ENCODE data around the gene RPUSD4.
"Not testable (repeated sequence)": the region's sequence is repeated elsewhere in the genome, so short reads cannot be mapped to it uniquely, and the experiment has no call there.

Gene RPUSD4, protein sequence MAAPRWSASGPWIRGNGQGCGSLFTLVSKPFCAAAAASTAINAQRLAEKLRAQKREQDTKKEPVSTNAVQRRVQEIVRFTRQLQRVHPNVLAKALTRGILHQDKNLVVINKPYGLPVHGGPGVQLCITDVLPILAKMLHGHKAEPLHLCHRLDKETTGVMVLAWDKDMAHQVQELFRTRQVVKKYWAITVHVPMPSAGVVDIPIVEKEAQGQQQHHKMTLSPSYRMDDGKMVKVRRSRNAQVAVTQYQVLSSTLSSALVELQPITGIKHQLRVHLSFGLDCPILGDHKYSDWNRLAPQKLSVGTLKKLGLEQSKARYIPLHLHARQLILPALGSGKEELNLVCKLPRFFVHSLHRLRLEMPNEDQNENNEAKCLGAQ

DNA sequence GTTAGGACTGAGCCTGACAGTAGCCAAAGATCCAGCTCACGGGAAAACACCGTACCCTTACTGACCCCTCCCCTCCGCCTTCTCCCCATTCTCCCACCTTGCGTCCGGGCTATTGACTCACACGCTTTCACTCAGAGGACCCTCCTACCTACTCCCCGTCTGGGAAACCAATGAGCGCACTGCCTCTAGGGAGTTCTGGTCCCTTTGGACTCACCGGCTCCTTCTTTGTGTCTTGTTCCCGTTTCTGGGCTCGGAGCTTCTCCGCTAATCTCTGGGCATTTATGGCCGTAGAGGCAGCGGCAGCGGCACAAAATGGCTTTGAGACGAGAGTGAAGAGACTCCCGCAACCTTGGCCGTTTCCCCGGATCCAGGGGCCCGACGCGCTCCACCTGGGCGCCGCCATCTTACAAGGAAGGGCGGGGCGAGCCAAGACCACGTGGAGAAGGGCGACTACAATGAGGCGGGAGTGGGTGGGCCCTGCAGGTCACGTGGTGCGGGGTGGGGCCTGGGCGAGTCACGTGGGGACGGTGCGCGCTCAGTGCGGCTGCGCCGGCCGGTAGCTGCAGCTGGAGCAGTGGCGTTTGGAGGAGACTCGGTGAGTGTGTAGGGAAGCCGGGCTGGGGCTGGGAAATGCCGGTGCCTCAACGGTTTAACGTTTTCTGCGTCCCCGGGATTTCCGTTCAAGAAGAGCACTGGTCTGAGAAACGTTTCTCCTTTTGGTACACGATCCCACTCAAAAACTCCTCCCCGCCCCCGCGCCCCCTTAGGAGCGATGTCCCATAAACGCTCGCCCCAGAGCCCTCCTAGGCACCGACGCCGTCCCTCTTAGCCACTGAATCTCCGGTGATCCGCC is at the start of gene RPUSD4, which contains the start of gene FAM118B:
Gene RPUSD4 (minus strand): TSS at position 415 of the 853 bp plus-strand sequence. CDS start 12 bp downstream, at position 403.
Gene FAM118B (plus strand): TSS at position 547 of the 853 bp plus-strand sequence. CDS start 23,220 bp downstream, outside the sequence.
- DNase-seq (ENCODE audit: low read depth): peak; percentile 99
- TF ChIP-seq, protein P1, sequence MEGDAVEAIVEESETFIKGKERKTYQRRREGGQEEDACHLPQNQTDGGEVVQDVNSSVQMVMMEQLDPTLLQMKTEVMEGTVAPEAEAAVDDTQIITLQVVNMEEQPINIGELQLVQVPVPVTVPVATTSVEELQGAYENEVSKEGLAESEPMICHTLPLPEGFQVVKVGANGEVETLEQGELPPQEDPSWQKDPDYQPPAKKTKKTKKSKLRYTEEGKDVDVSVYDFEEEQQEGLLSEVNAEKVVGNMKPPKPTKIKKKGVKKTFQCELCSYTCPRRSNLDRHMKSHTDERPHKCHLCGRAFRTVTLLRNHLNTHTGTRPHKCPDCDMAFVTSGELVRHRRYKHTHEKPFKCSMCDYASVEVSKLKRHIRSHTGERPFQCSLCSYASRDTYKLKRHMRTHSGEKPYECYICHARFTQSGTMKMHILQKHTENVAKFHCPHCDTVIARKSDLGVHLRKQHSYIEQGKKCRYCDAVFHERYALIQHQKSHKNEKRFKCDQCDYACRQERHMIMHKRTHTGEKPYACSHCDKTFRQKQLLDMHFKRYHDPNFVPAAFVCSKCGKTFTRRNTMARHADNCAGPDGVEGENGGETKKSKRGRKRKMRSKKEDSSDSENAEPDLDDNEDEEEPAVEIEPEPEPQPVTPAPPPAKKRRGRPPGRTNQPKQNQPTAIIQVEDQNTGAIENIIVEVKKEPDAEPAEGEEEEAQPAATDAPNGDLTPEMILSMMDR (IDR thresholded peaks at IDR 0.05; ENCODE audit: insufficient read depth, low read depth, low read length, missing control alignments): no peak
- peak within 1 kb of the TSS; percentile 89 for H3K4me3 ChIP-seq (ENCODE audit: low read length)

DNA sequence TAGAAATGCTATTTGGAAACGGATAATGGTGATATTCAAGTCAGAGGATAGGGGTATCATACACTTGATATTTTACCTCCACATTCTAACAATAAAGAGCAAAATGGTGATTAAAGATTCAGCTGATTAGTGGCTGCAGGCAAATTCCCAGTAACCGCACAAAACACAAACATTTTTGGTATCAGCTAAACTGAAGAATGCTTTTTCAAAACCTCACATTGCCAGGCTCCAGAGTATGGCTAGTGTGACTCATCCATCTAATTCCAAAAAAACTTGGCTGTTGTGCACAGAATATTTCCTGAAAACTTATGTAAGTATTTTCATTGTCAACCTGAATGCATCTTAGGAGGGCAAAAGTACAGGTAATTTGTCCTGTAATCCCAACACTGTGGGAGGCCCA is 46.3 kb upstream of the RPUSD4 start:
- no peak for DNase-seq (ENCODE audit: low read depth)
- TF ChIP-seq, protein P1 (IDR thresholded peaks at IDR 0.05; ENCODE audit: insufficient read depth, low read depth, low read length, missing control alignments): no peak
- H3K4me3 ChIP-seq (ENCODE audit: low read length): no peak overlapping the region

DNA sequence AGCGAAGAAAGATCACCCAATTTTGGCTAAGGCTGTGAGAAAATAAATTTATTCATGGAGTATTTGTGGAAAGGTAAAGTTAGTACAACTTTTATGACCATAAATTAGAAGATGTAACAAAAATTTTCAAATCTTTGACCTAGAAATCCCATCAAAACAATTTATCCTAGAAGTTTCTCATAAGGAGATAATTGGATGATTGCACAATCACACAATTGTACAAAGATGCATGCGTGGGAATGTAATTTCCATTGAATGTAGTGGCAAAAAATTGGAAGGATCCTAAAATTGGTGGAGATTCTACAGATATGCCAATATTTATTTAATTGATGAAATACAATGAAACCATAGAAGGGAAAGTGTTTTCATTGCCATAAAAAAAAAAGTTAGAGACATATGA is 45.7 kb upstream of the RPUSD4 start:
- no peak for DNase-seq (ENCODE audit: low read depth)
- no peak overlapping the region for H3K4me3 ChIP-seq (ENCODE audit: low read length)
- TF ChIP-seq, protein P1 (IDR thresholded peaks at IDR 0.05; ENCODE audit: insufficient read depth, low read depth, low read length, missing control alignments): no peak

DNA sequence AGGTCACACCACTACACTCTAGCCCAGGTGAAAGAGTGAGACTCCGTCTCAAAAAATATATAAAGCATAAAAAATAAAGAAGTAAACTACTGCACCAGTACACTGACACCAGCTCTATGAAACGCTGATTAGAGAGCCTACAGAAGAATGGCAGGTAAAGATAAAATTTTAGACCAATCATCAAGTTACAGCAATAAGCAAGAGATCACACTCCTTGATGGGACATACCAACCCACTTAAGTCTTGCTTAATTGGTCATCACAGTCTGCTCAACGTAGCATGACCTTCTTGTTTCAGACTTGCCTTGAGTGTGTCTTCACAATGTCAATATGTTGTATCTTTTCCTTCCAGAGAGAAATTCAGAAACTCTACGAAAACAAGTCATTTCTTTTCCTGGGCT is 44.8 kb upstream of the RPUSD4 start:
- TF ChIP-seq, protein P1 (IDR thresholded peaks at IDR 0.05; ENCODE audit: insufficient read depth, low read depth, low read length, missing control alignments): no peak
- DNase-seq (ENCODE audit: low read depth): no peak
- H3K4me3 ChIP-seq (ENCODE audit: low read length): no peak overlapping the region

DNA sequence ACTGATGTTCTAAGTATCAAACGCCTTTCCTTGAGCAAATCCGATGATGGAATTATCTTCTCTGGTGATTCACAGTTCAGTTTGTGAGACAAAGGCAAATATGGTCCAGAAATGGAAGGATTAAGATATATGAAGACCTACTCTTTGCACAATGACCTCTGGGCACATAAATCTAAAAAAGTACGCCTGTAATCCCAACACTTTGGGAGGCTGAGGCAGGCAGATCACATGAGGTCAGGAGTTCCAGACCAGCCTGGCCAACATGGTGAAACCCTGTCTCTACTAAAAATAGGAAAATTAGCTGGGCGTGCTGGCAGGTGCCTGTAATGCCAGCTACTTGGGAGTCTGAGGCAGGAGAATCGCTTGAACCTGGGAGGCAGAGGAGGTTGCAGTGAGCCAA is 44.1 kb upstream of the RPUSD4 start:
- DNase-seq (ENCODE audit: low read depth); H3K4me3 ChIP-seq (ENCODE audit: low read length): not testable (repeated sequence)

DNA sequence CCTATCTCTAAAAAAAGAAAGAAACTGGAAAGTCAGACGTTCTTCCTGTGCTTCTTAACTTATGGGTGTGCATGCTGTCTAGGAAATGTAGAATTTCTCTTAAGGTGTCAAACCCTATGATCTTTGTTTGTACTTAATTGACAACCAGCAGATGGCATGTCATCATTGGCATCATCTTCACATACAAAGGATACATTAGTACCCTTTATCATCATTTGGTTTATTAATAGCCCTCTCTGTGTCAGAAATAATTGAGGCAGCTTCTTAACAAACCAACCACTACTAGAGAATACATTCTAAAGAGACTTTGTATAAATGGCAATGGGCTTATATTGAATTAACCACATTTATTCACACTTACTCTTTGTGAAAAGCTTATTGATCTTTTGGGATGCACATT is 43.4 kb upstream of the RPUSD4 start:
- no peak for DNase-seq (ENCODE audit: low read depth)
- no peak overlapping the region for H3K4me3 ChIP-seq (ENCODE audit: low read length)
- TF ChIP-seq, protein P1 (IDR thresholded peaks at IDR 0.05; ENCODE audit: insufficient read depth, low read depth, low read length, missing control alignments): no peak

DNA sequence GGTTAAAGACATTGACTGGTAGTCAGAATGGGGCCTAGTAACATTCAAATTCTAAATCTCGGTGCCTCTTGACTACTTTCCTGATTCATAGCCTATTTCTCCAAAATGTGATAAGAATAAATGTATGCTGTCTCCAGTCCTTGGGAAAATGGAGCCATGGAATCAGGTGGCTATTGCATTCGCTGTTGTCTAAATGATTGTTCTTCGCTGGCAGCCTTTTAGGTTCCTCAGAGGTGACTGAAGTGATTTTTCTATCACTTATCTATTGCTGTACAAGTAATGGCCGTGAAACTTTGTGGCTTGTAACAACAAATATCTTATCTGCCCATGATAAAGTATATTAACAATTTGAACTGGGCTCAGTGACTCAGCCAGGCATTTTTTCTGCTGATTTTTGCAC is 41.8 kb upstream of the RPUSD4 start:
- no peak for DNase-seq (ENCODE audit: low read depth)
- H3K4me3 ChIP-seq (ENCODE audit: low read length): no peak overlapping the region
- TF ChIP-seq, protein P1 (IDR thresholded peaks at IDR 0.05; ENCODE audit: insufficient read depth, low read depth, low read length, missing control alignments): no peak

Data from epithelial cell of esophagus (primary cell).